SW 1271 (cell line): Measurements from ENCODE around the gene LEP.

Experiments
- DNase-seq, 2 experiments: peaks; one replicate each; lab custom pipeline; 2025; lab: John Stamatoyannopoulos, UW

The LEP gene

GRCh38 chr7:128240696-128241386, at the start of gene LEP:
LEP (plus strand) TSS chr7:128241278; CDS start chr7:128252019, 10,741 bp downstream.
- DNase-seq = no peak

GRCh38 chr7:128192497-128193142, 48.5 kb upstream of the LEP start:
- DNase-seq = no peak

- no peak for DNase-seq
These were observed 46.4 kb upstream of the LEP start for GRCh38 chr7:128194533-128195282.

- DNase-seq = no peak
These were observed 43.5 kb upstream of the LEP start for GRCh38 chr7:128197589-128197988.

- DNase-seq = no peak
These were observed 43.0 kb upstream of the LEP start for GRCh38 chr7:128197989-128198580.

- DNase-seq = no peak
These were observed 40.7 kb upstream of the LEP start for GRCh38 chr7:128200376-128200775.

GRCh38 chr7:128201067-128201689, 39.9 kb upstream of the LEP start:
- no peak for DNase-seq

GRCh38 chr7:128201690-128202085, 39.4 kb upstream of the LEP start:
- no peak for DNase-seq

- DNase-seq = no peak
These were observed 38.7 kb upstream of the LEP start for GRCh38 chr7:128202287-128202957.

- DNase-seq = no peak
These were observed 38.0 kb upstream of the LEP start for GRCh38 chr7:128203047-128203491.

GRCh38 chr7:128203710-128204214, 37.3 kb upstream of the LEP start:
- DNase-seq = no peak

- DNase-seq = no peak
These were observed 36.6 kb upstream of the LEP start for GRCh38 chr7:128204455-128204854.

- no peak for DNase-seq
These were observed 36.0 kb upstream of the LEP start for GRCh38 chr7:128205068-128205467.

GRCh38 chr7:128206017-128206746, 34.9 kb upstream of the LEP start:
- no peak for DNase-seq

- DNase-seq = no peak
These were observed 34.2 kb upstream of the LEP start for GRCh38 chr7:128206747-128207500.

GRCh38 chr7:128207609-128208008, 33.5 kb upstream of the LEP start:
- no peak for DNase-seq

- DNase-seq = peak; percentile 9 to 53
These were observed 31.6 kb upstream of the LEP start for GRCh38 chr7:128209229-128210035.

GRCh38 chr7:128210036-128210347, 31.1 kb upstream of the LEP start:
- no peak for DNase-seq
